WTC11 (cell line): ENCODE data around the gene NFATC1. TPM values are rescaled to one million over a fixed set of nuclear protein-coding genes. Genes with fewer than 3 reads are reported as not detected.

Experiments used
- ATAC-seq: fragments of 200-7000 bp; cut with Tn5 transposase; 2 replicates; pipeline ENCODE4 v1.10.0; 2021; ENCODE audit warnings: mild to moderate bottlenecking, moderate library complexity
- CTCF ChIA-PET: fragments of 300-600 bp; sonication (Branson Sonifier 250); formaldehyde crosslinking; loops from one replicate; lab custom pipeline; 2021; ENCODE audit warnings: antibody characterized with exemption; lab: Charles Lee
- POLR2A ChIA-PET: fragments of 350-600 bp; sonication (Branson Sonifier 250); formaldehyde crosslinking; loops from one replicate; lab custom pipeline; 2021; ENCODE audit warnings: antibody characterized with exemption; lab: Charles Lee
- DNase-seq: peaks from one replicate; pipeline ENCODE4 v3.0.0; 2021; ENCODE audit warnings: low spot score
- H3K27ac Mint-ChIP-seq: 2 replicates; pipeline ENCODE4 v1.8.0; 2021; ENCODE audit warnings: mixed read lengths
- H3K27me3 Mint-ChIP-seq: 2 replicates; pipeline ENCODE4 v1.8.0; 2021; ENCODE audit warnings: low read depth, mild to moderate bottlenecking, moderate library complexity, mixed read lengths
- H3K36me3 Mint-ChIP-seq: 2 replicates; pipeline ENCODE4 v1.8.0; 2021; ENCODE audit warnings: mixed read lengths
- H3K4me1 Mint-ChIP-seq: 2 replicates; pipeline ENCODE4 v1.8.0; 2022; ENCODE audit warnings: mixed read lengths
- H3K4me3 Mint-ChIP-seq: 2 replicates; pipeline ENCODE4 v1.8.0; 2021; ENCODE audit warnings: mild to moderate bottlenecking, moderate library complexity, mixed read lengths
- H3K9me3 Mint-ChIP-seq: 2 replicates; pipeline ENCODE4 v1.8.0; 2021; ENCODE audit warnings: mixed read lengths
- CBFB ChIP-seq: sonication (generic); formaldehyde crosslinking; IDR thresholded peaks from 2 replicates; pipeline ENCODE4 v1.8.1; 2022; ENCODE audit warnings: mild to moderate bottlenecking, low read depth, missing genetic modification reagents
- ELF4 ChIP-seq: sonication (generic); formaldehyde crosslinking; IDR thresholded peaks from 2 replicates; pipeline ENCODE4 v1.8.1; 2022; ENCODE audit warnings: low read depth, mild to moderate bottlenecking, moderate library complexity, missing genetic modification reagents
- GABPB1 ChIP-seq: sonication (generic); formaldehyde crosslinking; IDR thresholded peaks from 2 replicates; pipeline ENCODE4 v1.8.1; 2023; ENCODE audit warnings: mild to moderate bottlenecking, missing genetic modification reagents
- OVOL2 ChIP-seq: fragments of 250-450 bp; sonication (Bioruptor Pico); IDR thresholded peaks from 2 replicates; pipeline ENCODE4 v1.9.0; 2021; ENCODE audit warnings: mild to moderate bottlenecking, borderline replicate concordance
- RELA ChIP-seq: sonication (generic); formaldehyde crosslinking; IDR thresholded peaks from 2 replicates; pipeline ENCODE4 v1.8.1; 2022; ENCODE audit warnings: missing genetic modification reagents, mild to moderate bottlenecking, borderline replicate concordance
- SMAD4 ChIP-seq: sonication (generic); formaldehyde crosslinking; IDR thresholded peaks from 2 replicates; pipeline ENCODE4 v1.8.0; 2022; ENCODE audit warnings: mild to moderate bottlenecking, missing genetic modification reagents
- SOX15 ChIP-seq: fragments of 250-450 bp; sonication (Bioruptor Pico); IDR thresholded peaks from 2 replicates; pipeline ENCODE4 v1.9.0; 2021; ENCODE audit warnings: mild to moderate bottlenecking
- TCF7 ChIP-seq: sonication (generic); formaldehyde crosslinking; IDR thresholded peaks from 2 replicates; pipeline ENCODE4 v1.8.0; 2022; ENCODE audit warnings: mild to moderate bottlenecking, low read depth, missing genetic modification reagents, moderate library complexity
- TEAD1 ChIP-seq: sonication (generic); formaldehyde crosslinking; IDR thresholded peaks from 2 replicates; pipeline ENCODE4 v1.8.0; 2022; ENCODE audit warnings: mild to moderate bottlenecking, missing genetic modification reagents
- TEAD4 ChIP-seq: sonication (generic); formaldehyde crosslinking; IDR thresholded peaks from 2 replicates; pipeline ENCODE4 v1.8.0; 2022; ENCODE audit warnings: mild to moderate bottlenecking, missing genetic modification reagents
- USF2 ChIP-seq: sonication (generic); formaldehyde crosslinking; IDR thresholded peaks from 2 replicates; pipeline ENCODE4 v1.8.1; 2023; ENCODE audit warnings: mild to moderate bottlenecking, missing genetic modification reagents, moderate library complexity
- ZNF121 ChIP-seq: sonication (generic); formaldehyde crosslinking; IDR thresholded peaks from 2 replicates; pipeline ENCODE4 v1.8.0; 2023; ENCODE audit warnings: missing genetic modification reagents
- ZNF416 ChIP-seq: fragments of 250-450 bp; sonication (Bioruptor Pico); IDR thresholded peaks from 2 replicates; pipeline ENCODE4 v1.9.0; 2021; ENCODE audit warnings: mild to moderate bottlenecking, inconsistent platforms
- ZNF423 ChIP-seq: fragments of 250-450 bp; sonication (Bioruptor Pico); IDR thresholded peaks from 2 replicates; pipeline ENCODE4 v2.1.2; 2022; ENCODE audit warnings: mild to moderate bottlenecking, moderate library complexity
- ZSCAN18 ChIP-seq: fragments of 250-450 bp; sonication (Bioruptor Pico); IDR thresholded peaks from 2 replicates; pipeline ENCODE4 v2.1.2; 2022; ENCODE audit warnings: mild to moderate bottlenecking, moderate library complexity
- total RNA-seq: library from RNA; stranded (reverse); gene quantifications from 3 replicates; pipeline ENCODE4 v1.2.3, GENCODE V29; 2021
- TF ChIP-seq, protein P1 (sequence below): fragments of 250-450 bp; sonication (Bioruptor Pico); IDR thresholded peaks from 2 replicates; pipeline ENCODE4 v1.9.0; 2021; ENCODE audit warnings: moderate library complexity, mild to moderate bottlenecking, inconsistent platforms, borderline replicate concordance

The NFATC1 gene
- total RNA-seq, 1 experiment from 2014 or later, result 20.2 TPM

DNA sequence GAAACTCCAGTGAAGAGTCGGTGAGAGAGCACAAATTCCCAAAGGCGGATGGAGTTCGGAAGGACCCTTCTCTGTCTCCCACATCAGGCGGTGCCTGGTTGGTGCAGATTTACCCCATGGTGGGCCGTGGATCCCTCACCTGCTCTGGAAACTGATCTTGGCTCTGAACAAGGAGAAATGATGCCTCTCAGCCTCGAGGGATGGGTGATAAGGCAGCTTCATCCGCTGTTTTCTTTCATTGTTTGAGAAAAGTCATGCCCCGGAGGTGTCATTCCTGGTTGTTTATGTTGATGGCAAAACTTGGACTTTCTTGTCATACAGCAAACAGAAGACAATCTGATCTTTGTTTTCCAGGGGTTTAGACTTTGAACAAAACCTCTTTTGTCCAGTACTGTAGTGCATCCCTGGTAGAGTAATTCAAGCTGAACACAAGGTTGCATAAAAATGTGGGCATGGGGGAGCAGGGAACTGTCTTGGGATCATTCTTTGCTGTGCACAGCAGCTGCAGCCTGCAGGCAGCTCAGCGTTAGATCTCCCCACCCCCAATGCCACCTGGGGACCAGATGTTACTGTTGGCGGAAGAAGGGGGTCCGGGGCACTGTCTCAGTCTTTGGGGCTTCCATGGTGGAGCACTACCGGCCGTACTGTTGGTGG, 81.3 kb downstream of the NFATC1 start (continued):
- TF ChIP-seq, protein P1, sequence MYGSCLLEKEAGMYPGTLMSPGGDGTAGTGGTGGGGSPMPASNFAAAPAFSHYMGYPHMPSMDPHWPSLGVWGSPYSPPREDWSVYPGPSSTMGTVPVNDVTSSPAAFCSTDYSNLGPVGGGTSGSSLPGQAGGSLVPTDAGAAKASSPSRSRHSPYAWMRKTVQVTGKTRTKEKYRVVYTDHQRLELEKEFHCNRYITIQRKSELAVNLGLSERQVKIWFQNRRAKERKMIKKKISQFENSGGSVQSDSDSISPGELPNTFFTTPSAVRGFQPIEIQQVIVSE (CRISPR knock-in tag), result no peak
- no peak for TF ChIP-seq ELF4 (CRISPR knock-in tag)

DNA sequence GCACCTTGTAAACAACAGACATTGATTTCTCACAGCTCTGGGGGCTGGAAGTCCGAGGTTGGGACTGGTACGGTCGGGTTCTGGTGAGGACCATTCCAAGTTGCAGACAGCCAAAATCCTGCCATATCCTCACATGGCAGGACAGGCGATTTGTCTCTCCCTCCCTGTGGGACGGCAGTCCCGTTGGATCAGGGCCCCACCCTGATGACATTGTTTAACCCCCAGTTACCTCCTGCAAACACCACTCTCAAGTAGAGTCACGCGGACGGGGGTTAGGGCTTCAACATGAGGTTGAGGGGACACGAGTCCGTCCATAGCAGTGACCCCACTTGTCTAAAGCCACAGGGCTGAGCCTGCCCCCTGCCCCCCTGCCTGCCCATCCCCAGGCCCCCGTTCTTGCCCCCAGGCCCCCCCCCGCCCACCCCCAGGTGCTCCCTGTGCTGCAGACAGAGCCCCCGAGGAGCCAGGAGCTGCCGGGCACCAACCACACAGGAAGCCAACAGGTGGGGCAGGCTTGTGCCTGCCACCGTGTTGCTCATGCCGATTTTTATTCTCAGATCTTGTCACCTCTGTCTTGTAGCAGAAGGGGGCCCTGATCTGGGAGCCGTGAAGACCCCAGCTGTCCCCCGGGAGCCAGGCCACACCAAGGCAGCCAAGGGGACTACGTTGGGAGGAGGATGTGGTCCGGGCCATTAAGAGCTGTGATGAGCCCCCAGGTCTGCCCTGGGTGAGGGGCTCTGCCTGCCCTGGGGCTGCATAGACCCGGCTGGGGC, 82.2 kb downstream of the NFATC1 start:
- H3K4me1 Mint-ChIP-seq, result no peaks in the 10 kb centered on the region
- TF ChIP-seq TEAD4 (CRISPR knock-in tag), result no peak
- H3K27me3 Mint-ChIP-seq, result no peaks in the 10 kb centered on the region
- ChIA-PET CTCF (interaction anchor here (0.7 kb wide), 1 partner anchor 133 kb away, joined by 4 read pairs; no protein-coding TSS in a partner anchor), POLR2A (no interaction called here)
- DNase-seq (peak; percentile 5), ATAC-seq (no peak)
- H3K9me3 Mint-ChIP-seq, result no peaks in the 10 kb centered on the region
- H3K4me3 Mint-ChIP-seq, result no peak overlapping the region
- peaks cover 2% of the 10 kb centered on the region; the same call in 1 of the 2 replicates for H3K36me3 Mint-ChIP-seq
- no peak overlapping the region for H3K27ac Mint-ChIP-seq

- ATAC-seq, result no peak
- H3K4me1 Mint-ChIP-seq, result no peaks in the 10 kb centered on the region
- H3K36me3 Mint-ChIP-seq, result no peaks in the 10 kb centered on the region
- no peaks in the 10 kb centered on the region for H3K9me3 Mint-ChIP-seq
- ChIA-PET POLR2A (no interaction called here), CTCF (interaction anchor here (0.7 to 1.6 kb wide), 2 partner anchors 100 to 132 kb away, joined by 3 to 4 read pairs; no protein-coding TSS in a partner anchor)
- TF ChIP-seq ZNF423 (CRISPR knock-in tag) (no peak), TEAD1 (CRISPR knock-in tag) (no peak), ZNF121 (no peak), SMAD4 (no peak), ZNF416 (CRISPR knock-in tag) (no peak), TCF7 (no peak), GABPB1 (CRISPR knock-in tag) (no peak), RELA (CRISPR knock-in tag) (no peak)
- TF ChIP-seq, protein P1 (CRISPR knock-in tag), result no peak
- H3K27me3 Mint-ChIP-seq, result no peaks in the 10 kb centered on the region
- no peak overlapping the region for H3K4me3 Mint-ChIP-seq
- peak; percentile 5 for DNase-seq
- no peak overlapping the region for H3K27ac Mint-ChIP-seq
Measured at GRCh38 chr18:79478484-79479115, 82.9 kb downstream of the NFATC1 start.

DNA sequence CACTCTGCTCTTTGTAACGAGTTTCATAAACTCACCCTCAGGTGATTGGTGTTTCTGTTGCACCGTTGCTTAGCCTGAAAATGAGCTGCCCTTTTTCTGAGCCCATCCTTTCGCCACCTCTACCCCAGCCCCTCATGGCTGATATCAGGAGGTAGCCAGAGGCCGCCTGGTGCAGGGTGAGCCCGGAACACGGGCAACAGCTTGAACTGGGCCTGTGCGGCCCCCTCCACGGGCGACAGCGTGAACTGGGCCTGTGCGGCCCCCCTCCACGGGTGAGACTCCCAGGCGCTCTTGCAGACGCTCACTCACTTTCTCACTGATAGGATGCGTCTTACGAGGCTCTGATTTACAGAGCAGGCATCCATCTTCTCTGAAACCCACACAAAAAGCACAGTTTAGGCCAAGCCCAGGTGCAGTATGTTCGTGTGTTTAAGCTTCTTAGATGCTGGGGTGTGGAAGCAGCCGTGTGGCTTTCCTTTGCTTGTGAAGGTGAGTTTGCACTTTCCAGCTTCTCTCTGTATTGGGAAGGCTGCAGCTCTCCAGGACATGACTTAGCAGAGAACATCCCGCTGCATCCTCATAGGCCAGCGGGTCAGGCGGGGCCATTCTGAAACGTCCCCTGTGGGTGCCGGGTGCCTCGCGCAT, 83.5 kb downstream of the NFATC1 start:
- POLR2A ChIA-PET, result no interaction called here
- TF ChIP-seq USF2, result no peak
- TF ChIP-seq CBFB (CRISPR knock-in tag), result no peak
- TF ChIP-seq ZSCAN18 (CRISPR knock-in tag), result no peak
- no peak for TF ChIP-seq SOX15 (CRISPR knock-in tag)
- TF ChIP-seq OVOL2 (CRISPR knock-in tag), result no peak
- TF ChIP-seq, all 79 proteins: peak for 0
- Mint-ChIP-seq H3K4me3 (no peak overlapping the region), H3K36me3 (no peaks in the 10 kb centered on the region), H3K27me3 (no peaks in the 10 kb centered on the region), H3K9me3 (no peaks in the 10 kb centered on the region), H3K4me1 (no peaks in the 10 kb centered on the region), H3K27ac (peak overlapping the region; percentile 87)
- ATAC-seq (no peak), DNase-seq (no peak)
- CTCF ChIA-PET, result interaction anchor here (1.6 kb wide), 1 partner anchor 101 kb away, joined by 3 read pairs; no protein-coding TSS in a partner anchor
